ENCODE results near the gene EDNRB.

DNA sequence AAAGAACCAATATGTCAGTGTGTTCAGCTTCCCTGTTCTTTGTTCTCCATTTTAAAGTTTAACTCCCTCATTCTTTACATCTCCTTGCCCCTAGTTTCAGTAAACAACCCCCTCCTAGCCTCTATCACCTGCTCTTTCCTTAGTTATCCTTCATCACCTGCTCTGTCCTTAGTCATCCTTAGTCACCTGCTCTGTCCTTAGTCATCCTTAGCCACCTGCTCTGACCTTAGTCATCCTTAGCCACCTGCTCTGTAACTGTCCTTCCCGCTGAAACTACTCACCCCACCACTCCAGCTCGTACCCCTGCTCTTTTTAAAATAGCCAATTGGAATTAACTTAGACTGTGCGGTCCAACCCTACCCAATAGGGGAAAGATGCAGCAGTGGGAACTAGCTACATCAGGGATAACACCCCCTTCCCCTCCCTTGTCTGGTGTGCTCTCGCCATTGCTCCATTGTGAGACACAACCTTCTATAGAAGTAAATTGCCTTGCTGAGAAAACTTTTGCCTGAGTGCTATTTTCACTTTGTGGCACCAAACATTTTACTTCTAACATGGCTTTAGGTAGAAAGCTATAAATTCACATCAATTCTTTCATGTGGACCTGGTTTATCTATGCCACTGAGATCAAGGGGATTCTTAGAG is 16.2 kb downstream of the EDNRB start:
- TF ChIP-seq, protein P1, sequence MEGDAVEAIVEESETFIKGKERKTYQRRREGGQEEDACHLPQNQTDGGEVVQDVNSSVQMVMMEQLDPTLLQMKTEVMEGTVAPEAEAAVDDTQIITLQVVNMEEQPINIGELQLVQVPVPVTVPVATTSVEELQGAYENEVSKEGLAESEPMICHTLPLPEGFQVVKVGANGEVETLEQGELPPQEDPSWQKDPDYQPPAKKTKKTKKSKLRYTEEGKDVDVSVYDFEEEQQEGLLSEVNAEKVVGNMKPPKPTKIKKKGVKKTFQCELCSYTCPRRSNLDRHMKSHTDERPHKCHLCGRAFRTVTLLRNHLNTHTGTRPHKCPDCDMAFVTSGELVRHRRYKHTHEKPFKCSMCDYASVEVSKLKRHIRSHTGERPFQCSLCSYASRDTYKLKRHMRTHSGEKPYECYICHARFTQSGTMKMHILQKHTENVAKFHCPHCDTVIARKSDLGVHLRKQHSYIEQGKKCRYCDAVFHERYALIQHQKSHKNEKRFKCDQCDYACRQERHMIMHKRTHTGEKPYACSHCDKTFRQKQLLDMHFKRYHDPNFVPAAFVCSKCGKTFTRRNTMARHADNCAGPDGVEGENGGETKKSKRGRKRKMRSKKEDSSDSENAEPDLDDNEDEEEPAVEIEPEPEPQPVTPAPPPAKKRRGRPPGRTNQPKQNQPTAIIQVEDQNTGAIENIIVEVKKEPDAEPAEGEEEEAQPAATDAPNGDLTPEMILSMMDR (conservative IDR thresholded peaks at IDR 0.05; ENCODE audit: low read length), result no peak
- TF ChIP-seq EZH2phosphoT487 (IDR thresholded peaks at IDR 0.05; ENCODE audit: borderline replicate concordance), result no peak

Measured in Loucy (cell line).